ENCODE measurements around the gene PROCA1. TPM values are rescaled to one million over a fixed set of nuclear protein-coding genes. Genes with fewer than 3 reads are reported as not detected.

Gene PROCA1, protein sequence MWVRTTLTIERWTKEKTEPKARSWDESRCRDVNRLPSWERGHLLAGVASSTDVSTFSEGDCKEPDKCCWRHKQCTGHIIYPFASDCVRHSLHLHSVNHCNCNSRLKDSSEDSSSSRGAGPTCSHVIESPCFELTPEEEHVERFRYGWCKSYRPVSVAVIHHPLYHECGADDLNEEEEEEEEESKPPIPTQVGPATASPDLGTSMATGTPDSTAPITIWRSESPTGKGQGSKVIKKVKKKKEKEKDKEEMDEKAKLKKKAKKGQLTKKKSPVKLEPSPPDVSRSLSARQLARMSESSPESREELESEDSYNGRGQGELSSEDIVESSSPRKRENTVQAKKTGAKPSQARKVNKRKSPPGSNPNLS
- total RNA-seq: 1 to 10 TPM in 3 of 4 donors, not detected in 1; 1.7 to 3.5 (median 3.1) TPM

DNA sequence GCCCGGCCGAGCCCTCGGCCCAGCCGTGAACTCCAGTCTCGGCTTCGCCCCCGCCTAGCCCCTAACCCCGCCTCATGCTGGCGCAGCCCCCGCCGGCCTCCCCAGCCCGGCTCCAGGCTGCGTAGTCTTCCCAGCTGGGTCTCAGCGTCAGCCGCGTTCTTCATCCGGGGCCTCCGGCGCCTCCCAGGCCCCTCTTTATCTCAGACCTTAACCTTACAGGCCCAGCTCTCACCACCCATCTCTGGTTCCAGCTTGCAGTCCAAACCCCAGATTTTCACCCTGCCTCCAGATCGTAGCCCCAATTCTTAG lies at the start of gene PROCA1:
Gene PROCA1, minus strand, starts transcription at position 166 of the 309 bp plus-strand sequence. CDS start 228 bp downstream, outside the sequence.
- no peaks in the 10 kb centered on the region for H3K9me3 ChIP-seq
- peaks cover 0 to 13% (median 0%) of the 10 kb centered on the region in 3 donors for H3K36me3 ChIP-seq
- TF ChIP-seq, protein P1, sequence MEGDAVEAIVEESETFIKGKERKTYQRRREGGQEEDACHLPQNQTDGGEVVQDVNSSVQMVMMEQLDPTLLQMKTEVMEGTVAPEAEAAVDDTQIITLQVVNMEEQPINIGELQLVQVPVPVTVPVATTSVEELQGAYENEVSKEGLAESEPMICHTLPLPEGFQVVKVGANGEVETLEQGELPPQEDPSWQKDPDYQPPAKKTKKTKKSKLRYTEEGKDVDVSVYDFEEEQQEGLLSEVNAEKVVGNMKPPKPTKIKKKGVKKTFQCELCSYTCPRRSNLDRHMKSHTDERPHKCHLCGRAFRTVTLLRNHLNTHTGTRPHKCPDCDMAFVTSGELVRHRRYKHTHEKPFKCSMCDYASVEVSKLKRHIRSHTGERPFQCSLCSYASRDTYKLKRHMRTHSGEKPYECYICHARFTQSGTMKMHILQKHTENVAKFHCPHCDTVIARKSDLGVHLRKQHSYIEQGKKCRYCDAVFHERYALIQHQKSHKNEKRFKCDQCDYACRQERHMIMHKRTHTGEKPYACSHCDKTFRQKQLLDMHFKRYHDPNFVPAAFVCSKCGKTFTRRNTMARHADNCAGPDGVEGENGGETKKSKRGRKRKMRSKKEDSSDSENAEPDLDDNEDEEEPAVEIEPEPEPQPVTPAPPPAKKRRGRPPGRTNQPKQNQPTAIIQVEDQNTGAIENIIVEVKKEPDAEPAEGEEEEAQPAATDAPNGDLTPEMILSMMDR (IDR thresholded peaks at IDR 0.05): no peak
- no peak for TF ChIP-seq POLR2A (IDR thresholded peaks at IDR 0.05)
- DNase-seq: peak in 1 of 3 donors; percentile 65
- no peaks in the 10 kb centered on the region for H3K27me3 ChIP-seq
- H3K27ac ChIP-seq: peak within 1 kb of the TSS; percentile 78 to 96 (median 88)
- H3K4me3 ChIP-seq: peak within 1 kb of the TSS; percentile 65 to 71 (median 66)
- H3K4me1 ChIP-seq: peaks cover 0 to 34% (median 0%) of the 10 kb centered on the region in 4 donors

GRCh38 chr17:28760601-28761562 lies 49.2 kb upstream of the PROCA1 start:
- Histone ChIP-seq H3K9me3 (no peaks in the 10 kb centered on the region), H3K36me3 (peaks cover 0 to 75% (median 0%) of the 10 kb centered on the region in 3 donors), H3K4me3 (no peak overlapping the region), H3K27ac (no peak overlapping the region), H3K27me3 (no peaks in the 10 kb centered on the region), H3K4me1 (peaks cover 0 to 12% (median 0%) of the 10 kb centered on the region in 4 donors)
- TF ChIP-seq, protein P1 (IDR thresholded peaks at IDR 0.05): no peak
- no peak for TF ChIP-seq POLR2A (IDR thresholded peaks at IDR 0.05)
- peak in 1 of 3 donors; percentile 67 for DNase-seq

DNA sequence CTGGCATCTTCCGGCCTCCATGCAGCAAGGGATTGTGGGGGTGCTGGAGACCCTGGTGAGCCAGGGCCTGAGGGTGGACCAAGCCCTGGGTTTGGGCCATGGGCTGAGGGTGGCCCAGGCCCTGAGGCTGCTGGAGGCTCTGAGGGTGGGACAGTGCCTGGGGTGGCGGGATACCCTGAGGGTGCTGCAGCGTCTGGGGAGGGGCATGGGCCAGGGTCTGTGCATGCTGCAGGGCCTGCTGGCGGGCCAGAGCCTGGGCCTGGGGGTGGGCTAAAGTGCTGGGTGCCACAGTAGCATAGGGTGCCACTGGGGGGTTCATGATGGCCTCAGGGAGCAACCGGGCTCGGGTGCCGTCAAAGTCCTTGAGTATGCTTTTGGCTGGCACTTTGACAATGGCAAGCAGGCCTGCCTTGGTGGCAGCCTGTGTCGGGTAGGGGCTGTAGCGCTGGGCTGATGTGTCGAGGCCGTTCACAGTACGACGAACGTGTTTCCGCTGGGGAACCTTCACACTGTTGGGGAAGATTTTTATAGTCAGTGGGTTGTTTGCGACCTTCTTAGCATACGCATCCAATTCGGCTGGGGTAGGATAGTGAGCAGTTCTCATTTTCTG lies 47.7 kb upstream of the PROCA1 start:
- no peak overlapping the region for H3K4me3 ChIP-seq
- H3K27me3 ChIP-seq: no peaks in the 10 kb centered on the region
- H3K27ac ChIP-seq: no peak overlapping the region
- TF ChIP-seq POLR2A (IDR thresholded peaks at IDR 0.05): no peak
- TF ChIP-seq, protein P1 (IDR thresholded peaks at IDR 0.05): no peak
- H3K36me3 ChIP-seq: peaks cover 0 to 68% (median 0%) of the 10 kb centered on the region in 3 donors
- peaks cover 0 to 12% (median 0%) of the 10 kb centered on the region in 4 donors for H3K4me1 ChIP-seq
- H3K9me3 ChIP-seq: no peaks in the 10 kb centered on the region
- no peak for DNase-seq

GRCh38 chr17:28758411-28759121 lies 46.9 kb upstream of the PROCA1 start:
- Histone ChIP-seq H3K9me3 (no peaks in the 10 kb centered on the region), H3K4me1 (peaks cover 0 to 12% (median 0%) of the 10 kb centered on the region in 4 donors), H3K4me3 (no peak overlapping the region), H3K36me3 (peaks cover 0 to 67% (median 0%) of the 10 kb centered on the region in 3 donors), H3K27ac (no peak overlapping the region), H3K27me3 (no peaks in the 10 kb centered on the region)
- no peak for TF ChIP-seq POLR2A (IDR thresholded peaks at IDR 0.05)
- TF ChIP-seq, protein P1 (IDR thresholded peaks at IDR 0.05): no peak
- DNase-seq: peak in 1 of 3 donors; percentile 45
